ENCODE measurements around the gene ABCA1. TPM values are rescaled to one million over a fixed set of nuclear protein-coding genes. Genes with fewer than 3 reads are reported as not detected.
"Not testable (repeated sequence)": the region's sequence is repeated elsewhere in the genome, so short reads cannot be mapped to it uniquely, and the experiment has no call there.

The ABCA1 gene
- total RNA-seq, 1 donor from 2014 or later: 2.2 TPM

GRCh38 chr9:104906441-104907277 is 21.3 kb downstream of the ABCA1 start:
- no peak for DNase-seq (ENCODE audit: low read depth in 2 of 2)

DNA sequence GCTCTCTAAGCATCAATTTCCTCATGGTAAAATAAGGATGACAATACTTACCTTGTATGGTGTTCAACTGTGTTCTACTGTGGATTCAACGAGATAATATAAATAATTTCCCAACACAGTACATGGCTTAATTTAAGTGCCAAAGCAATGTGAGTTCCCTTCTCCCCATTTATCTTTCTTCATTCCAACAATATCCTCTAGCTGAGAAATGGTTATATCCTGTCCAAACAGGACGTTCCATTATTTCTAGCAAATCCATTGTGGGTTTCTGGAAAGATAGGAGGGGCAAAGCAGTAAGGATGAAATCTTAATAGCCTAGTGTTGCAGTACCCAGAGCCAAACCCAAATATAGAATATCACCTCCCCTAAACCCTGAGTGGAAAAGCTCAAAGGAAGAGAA is 22.0 kb downstream of the ABCA1 start:
- DNase-seq (ENCODE audit: low read depth in 2 of 2): peak in 1 of 2 donors; percentile 36

GRCh38 chr9:104905153-104905901 is 22.6 kb downstream of the ABCA1 start:
- no peak for DNase-seq (ENCODE audit: low read depth in 2 of 2)

GRCh38 chr9:104903609-104904008 is 24.3 kb downstream of the ABCA1 start:
- DNase-seq (ENCODE audit: low read depth in 2 of 2): no peak

- DNase-seq (ENCODE audit: low read depth in 2 of 2): no peak
Measured at GRCh38 chr9:104900871-104901270, 27.1 kb downstream of the ABCA1 start.

- DNase-seq (ENCODE audit: low read depth in 2 of 2): no peak
Measured at GRCh38 chr9:104900324-104900723, 27.6 kb downstream of the ABCA1 start.

GRCh38 chr9:104899759-104900247 is 28.2 kb downstream of the ABCA1 start:
- DNase-seq (ENCODE audit: low read depth in 2 of 2): no peak

DNA sequence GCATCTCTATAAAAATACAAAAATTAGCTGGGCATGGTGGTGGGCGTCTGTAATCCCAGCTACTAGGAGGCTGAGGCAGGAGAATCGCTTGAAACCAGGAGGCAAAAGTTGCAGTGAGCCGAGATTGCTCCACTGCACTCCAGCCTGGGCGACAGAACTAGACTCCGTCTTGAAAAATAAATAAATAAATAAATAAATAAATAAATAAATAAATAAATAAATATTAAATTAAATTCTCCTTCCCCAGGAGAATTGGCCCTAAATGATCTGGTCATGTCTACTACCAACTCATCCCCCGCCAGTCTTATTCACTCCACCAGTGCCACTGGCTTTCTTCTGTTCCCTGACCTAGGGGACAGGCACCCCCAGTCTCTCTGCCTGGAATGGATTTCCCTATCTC is 29.6 kb downstream of the ABCA1 start:
- not testable (repeated sequence) for DNase-seq (ENCODE audit: low read depth in 2 of 2)

DNA sequence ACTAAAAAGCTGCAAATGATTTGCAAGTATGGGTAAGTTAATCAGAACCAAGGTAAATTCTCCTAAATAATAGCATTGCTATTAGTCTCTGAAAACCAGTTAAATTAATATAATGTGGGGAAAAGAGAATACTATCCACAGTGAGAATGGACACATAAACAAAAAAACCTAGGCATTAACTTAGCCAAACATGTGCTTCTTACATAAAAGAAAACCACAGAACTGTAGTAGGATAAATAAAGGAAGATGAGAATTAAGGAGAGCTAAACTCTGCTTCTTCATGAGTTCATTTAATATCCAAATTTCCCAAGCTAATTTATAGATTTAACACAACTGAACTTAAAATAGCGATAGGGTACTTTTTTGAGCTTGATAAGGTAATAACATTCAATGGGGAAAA is 31.8 kb downstream of the ABCA1 start:
- no peak for DNase-seq (ENCODE audit: low read depth in 2 of 2)

DNA sequence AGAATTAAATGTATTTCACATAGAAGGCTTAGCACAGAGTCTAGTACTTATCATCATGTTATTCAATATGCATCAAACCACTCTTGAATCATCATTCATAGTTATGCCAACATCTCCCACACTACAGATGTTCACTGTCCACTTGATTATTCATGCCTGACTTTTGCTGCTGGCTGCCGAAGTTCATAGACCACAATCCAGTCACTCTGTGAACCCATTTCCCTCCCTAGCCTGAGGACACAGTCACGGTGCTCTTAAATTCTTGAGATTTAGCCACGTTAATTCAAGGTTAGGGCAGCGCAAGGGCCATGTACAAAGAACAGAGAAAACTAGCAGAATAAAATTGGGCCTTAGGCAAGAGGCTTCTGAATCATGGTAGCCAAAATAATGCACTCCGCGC is 32.4 kb downstream of the ABCA1 start:
- no peak for DNase-seq (ENCODE audit: low read depth in 2 of 2)

- no peak for DNase-seq (ENCODE audit: low read depth in 2 of 2)
Measured at GRCh38 chr9:104892701-104893100, 35.3 kb downstream of the ABCA1 start.

GRCh38 chr9:104890433-104890770 is 37.6 kb downstream of the ABCA1 start:
- no peak for DNase-seq (ENCODE audit: low read depth in 2 of 2)

DNA sequence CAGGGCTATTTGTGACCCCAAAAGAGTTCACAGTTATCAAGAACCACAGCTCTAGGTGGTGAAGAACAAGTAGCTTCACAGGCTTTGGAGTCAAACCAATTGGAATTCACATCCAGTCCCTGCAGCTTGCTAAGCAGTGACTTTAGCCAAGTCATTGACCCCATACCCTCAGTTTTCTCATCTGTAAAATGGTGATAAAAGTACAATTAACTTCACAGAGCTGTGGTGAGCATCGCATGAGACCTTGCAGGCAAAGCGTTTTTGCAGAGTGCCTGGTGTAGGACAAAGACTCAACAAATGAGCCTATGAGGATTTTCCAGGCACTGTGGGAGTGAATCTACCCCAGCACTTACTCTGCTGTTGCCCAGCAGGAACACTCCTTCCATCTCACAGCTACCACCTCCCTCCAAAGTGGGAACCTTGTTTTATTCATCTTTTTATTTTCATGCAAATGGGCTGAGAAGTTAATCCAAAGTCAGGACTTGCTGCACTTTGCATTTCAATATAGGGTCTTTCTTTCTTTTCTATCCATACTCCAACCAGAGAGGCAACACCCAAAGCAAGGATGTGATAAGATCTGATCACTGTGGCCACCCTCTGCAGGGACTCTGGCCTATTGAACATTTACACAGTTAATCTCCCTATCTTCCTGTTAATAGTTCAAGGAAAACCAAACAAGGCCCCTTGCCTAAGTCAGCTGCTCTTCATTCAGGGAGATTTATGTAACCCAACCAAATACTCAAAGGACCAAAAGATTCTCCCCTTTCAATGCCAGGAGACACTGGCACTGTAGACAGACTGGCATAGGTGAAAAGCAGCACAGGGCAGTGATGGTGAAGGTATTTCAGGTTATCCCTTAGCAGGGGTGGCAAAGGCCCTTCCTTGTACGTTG is 41.9 kb downstream of the ABCA1 start:
- no peak for DNase-seq (ENCODE audit: low read depth in 2 of 2)

DNA sequence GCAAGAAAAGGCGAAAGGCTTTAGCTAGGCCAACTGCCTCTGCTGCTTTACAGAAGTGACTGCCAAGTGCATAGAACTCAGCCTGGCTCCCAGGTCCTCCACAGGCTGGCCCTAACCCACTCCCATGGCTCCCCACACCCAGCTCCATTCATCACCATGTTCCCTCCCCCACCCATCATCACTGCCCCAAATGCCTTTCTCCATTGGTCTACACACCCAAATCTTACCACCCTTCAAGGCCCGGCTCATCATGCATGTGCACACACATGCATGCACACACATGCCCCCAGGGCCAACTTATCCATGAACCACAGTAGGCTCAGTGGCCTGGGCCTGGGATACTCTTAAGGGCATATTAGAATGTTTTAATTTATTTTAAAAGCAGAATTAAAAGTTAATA is 44.8 kb downstream of the ABCA1 start:
- no peak for DNase-seq (ENCODE audit: low read depth in 2 of 2)

- DNase-seq (ENCODE audit: low read depth in 2 of 2): no peak
Measured at GRCh38 chr9:104882566-104882965, 45.4 kb downstream of the ABCA1 start.

DNA sequence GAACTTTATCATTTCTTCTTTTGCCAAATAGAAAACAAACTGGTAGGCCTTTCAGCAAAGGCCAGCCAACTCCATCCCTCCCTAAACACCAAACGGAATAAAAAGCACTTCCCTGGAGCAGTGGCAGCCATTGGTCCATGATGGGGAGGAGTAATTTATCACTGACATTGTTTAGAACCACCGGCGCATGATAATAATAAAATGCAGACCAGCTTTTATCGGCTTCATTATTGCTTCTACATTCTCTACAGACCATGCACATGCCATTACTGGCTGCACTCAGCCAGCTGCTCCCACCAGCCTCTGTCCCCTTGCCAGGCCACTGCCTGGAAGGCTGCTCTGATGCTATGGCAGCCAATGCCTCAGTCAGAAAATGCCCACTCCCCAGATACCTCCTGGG is 45.9 kb downstream of the ABCA1 start:
- DNase-seq (ENCODE audit: low read depth in 2 of 2): no peak

DNA sequence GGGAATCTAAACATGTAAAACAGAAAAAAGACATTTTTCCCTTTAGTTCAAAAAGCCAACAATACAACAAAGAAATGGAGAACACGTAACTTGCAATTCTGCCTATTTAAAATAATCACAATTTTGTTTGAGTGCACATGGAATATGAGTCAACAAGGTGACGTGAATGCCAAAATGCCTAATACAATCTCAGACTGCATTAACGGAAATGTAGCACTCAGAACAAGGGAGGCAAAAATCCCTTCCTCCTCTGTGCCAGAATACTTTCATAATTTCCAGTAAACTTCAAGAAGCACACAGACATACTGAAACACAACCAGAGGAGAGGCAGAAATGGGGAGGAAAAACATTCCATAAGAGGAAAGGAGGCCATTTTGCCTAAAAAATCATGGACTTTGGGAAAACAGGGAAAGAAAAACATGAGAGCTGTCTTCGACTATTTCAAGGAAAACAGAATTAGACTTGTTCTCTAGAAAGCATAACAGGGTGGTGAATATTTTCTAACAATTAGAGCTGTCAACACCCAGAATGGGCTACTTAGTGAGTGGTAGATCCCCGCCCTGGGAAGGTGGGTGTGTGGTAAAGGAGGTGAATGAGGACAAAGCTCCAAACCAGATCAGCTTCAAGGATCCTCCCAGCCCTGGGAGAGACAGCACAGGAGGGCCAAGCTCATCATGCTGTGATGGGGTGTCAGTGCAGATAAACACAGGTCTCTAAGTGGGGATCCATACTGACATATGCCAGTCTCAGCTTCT is 48.2 kb downstream of the ABCA1 start:
- DNase-seq (ENCODE audit: low read depth in 2 of 2): peak in 1 of 2 donors; percentile 65

DNA sequence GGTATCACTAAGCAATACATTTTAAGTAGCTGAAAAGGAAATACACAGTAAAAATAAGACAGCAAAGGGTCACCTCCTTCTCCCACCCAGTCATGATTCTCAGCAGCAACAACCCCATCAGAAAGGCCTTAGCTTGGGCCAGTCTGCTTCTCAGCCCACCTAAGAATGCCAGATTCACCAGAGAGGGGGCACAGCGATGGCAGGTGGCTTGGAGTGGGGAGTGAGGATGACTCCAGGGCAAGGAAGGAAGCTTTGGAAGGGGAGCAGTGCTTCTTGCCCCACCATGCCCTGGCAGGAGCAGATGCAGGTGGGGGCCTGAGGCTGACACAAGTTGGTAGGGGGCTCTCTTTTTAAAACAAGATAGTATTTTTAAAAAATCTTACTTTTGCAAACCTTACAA is 51.4 kb downstream of the ABCA1 start:
- no peak for DNase-seq (ENCODE audit: low read depth in 2 of 2)

- no peak for DNase-seq (ENCODE audit: low read depth in 2 of 2)
Measured at GRCh38 chr9:104875897-104876296, 52.1 kb downstream of the ABCA1 start.

- DNase-seq (ENCODE audit: low read depth in 2 of 2): no peak
Measured at GRCh38 chr9:104875320-104875719, 52.6 kb downstream of the ABCA1 start.

DNA sequence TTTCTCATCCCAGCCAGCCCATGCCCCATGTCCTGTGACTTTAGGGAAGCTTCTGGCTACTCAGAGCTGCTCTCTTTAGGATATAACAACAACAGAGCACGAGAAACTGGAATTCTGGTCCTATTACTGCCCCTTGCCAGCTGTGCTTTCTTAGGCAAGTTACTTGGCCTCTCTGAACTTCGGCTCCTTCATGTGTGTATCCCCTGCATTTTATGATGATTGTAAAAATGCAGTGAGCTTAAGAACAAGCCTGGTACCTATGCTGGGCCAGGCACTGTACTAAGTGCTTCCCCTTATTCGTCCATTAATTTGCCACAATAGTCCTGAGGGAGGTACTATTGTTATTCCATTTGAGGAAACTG is 54.5 kb downstream of the ABCA1 start:
- no peak for DNase-seq (ENCODE audit: low read depth in 2 of 2)
